HTR-8/SVneo (cell line): ENCODE data around the gene COX6B2.
A peak's percentile ranks its signal among the peaks of the same experiment; 100 is the strongest.

Experiments used
- DNase-seq: peaks from one replicate; pipeline ENCODE4 v3.0.0; 2011; ENCODE audit warnings: low spot score, mixed read lengths; ENCODE audit not compliant: insufficient read length
- FAIRE-seq: peaks from 2 replicates; lab custom pipeline; 2011; peaks lifted over from hg19 to GRCh38; lab: Jason Lieb, UNC

COX6B2 gene

GRCh38 chr19:55320844-55321419 is 33.6 kb downstream of the COX6B2 start:
- FAIRE-seq, result no peak
- no peak for DNase-seq

- FAIRE-seq (no peak), DNase-seq (no peak)
These were observed 34.7 kb downstream of the COX6B2 start for GRCh38 chr19:55319785-55320184.

- no peak for DNase-seq
- FAIRE-seq, result no peak
These were observed 37.9 kb downstream of the COX6B2 start for GRCh38 chr19:55316646-55317045.

GRCh38 chr19:55315956-55316525 is 38.5 kb downstream of the COX6B2 start:
- DNase-seq, result no peak

GRCh38 chr19:55314396-55314795 is 40.1 kb downstream of the COX6B2 start:
- FAIRE-seq, result no peak
- no peak for DNase-seq

More at GRCh38 chr19:55315956-55316525, 38.5 kb downstream of the COX6B2 start:
- no peak for FAIRE-seq

GRCh38 chr19:55312621-55313512 is 41.7 kb downstream of the COX6B2 start:
- no peak for FAIRE-seq

GRCh38 chr19:55311797-55312196 is 42.7 kb downstream of the COX6B2 start:
- FAIRE-seq (no peak), DNase-seq (no peak)

More at GRCh38 chr19:55312621-55313512, 41.7 kb downstream of the COX6B2 start:
- DNase-seq, result no peak

- no peak for DNase-seq
- no peak for FAIRE-seq
These were observed 43.1 kb downstream of the COX6B2 start for GRCh38 chr19:55311397-55311796.

GRCh38 chr19:55310498-55310897 is 44.0 kb downstream of the COX6B2 start:
- no peak for FAIRE-seq
- no peak for DNase-seq

GRCh38 chr19:55309448-55309847 is 45.1 kb downstream of the COX6B2 start:
- FAIRE-seq (no peak), DNase-seq (no peak)

GRCh38 chr19:55308281-55308680 is 46.2 kb downstream of the COX6B2 start:
- FAIRE-seq (no peak), DNase-seq (no peak)

GRCh38 chr19:55306712-55307111 is 47.8 kb downstream of the COX6B2 start:
- DNase-seq (no peak), FAIRE-seq (no peak)

- no peak for FAIRE-seq
- no peak for DNase-seq
These were observed 48.4 kb downstream of the COX6B2 start for GRCh38 chr19:55305983-55306562.

- no peak for FAIRE-seq
These were observed 49.0 kb downstream of the COX6B2 start for GRCh38 chr19:55305491-55305890.

GRCh38 chr19:55304980-55305379 is 49.5 kb downstream of the COX6B2 start:
- DNase-seq, result no peak
- no peak for FAIRE-seq

More at GRCh38 chr19:55305491-55305890, 49.0 kb downstream of the COX6B2 start:
- DNase-seq, result peak; percentile 48

GRCh38 chr19:55304279-55304978 is 50.1 kb downstream of the COX6B2 start:
- FAIRE-seq, result no peak
- peak; percentile 51 for DNase-seq

- FAIRE-seq (no peak), DNase-seq (no peak)
These were observed 51.0 kb downstream of the COX6B2 start for GRCh38 chr19:55303477-55303876.

- no peak for FAIRE-seq
These were observed 52.2 kb downstream of the COX6B2 start for GRCh38 chr19:55302318-55302703.

GRCh38 chr19:55301459-55302317 is 52.8 kb downstream of the COX6B2 start:
- DNase-seq (peak; percentile 98), FAIRE-seq (peak; percentile 74)

More at GRCh38 chr19:55302318-55302703, 52.2 kb downstream of the COX6B2 start:
- no peak for DNase-seq
